ENCODE measurements around the gene SLC35A4. TPM values are rescaled to one million over a fixed set of nuclear protein-coding genes. Genes with fewer than 3 reads are reported as not detected.

SLC35A4 gene
- total and polyA plus RNA-seq, 11 donors, result 39.2 to 118 (median 75.9) TPM

DNA sequence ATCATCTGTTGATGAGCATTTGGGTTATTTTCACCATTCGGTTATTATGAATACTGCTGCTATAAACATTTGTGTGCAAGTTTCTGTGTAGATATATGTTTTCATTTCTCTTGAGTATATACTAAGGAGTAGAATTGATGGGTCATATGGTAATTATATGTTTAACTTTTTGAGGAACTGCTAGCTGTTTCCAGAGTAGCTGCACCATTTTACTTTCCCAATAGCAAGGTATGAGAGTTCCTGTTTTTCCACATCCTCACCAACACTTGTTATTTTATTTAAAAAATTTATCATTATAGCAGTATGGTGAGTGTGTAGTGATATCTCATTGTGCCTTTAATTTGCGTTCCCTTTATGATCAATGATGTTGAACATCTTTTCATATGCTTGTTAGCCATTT lies 39.1 kb downstream of the SLC35A4 start:
- WGBS, 4 donors, result 90 to 92% (median 91%) methylated on average over 2 of the region's 2 CpGs
- no peak for TF ChIP-seq POLR2A (IDR thresholded peaks at IDR 0.05)
- TF ChIP-seq, protein P1, sequence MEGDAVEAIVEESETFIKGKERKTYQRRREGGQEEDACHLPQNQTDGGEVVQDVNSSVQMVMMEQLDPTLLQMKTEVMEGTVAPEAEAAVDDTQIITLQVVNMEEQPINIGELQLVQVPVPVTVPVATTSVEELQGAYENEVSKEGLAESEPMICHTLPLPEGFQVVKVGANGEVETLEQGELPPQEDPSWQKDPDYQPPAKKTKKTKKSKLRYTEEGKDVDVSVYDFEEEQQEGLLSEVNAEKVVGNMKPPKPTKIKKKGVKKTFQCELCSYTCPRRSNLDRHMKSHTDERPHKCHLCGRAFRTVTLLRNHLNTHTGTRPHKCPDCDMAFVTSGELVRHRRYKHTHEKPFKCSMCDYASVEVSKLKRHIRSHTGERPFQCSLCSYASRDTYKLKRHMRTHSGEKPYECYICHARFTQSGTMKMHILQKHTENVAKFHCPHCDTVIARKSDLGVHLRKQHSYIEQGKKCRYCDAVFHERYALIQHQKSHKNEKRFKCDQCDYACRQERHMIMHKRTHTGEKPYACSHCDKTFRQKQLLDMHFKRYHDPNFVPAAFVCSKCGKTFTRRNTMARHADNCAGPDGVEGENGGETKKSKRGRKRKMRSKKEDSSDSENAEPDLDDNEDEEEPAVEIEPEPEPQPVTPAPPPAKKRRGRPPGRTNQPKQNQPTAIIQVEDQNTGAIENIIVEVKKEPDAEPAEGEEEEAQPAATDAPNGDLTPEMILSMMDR (IDR thresholded peaks at IDR 0.05), result no peak
- no peaks in the 10 kb centered on the region for H3K9me3 ChIP-seq
- intact Hi-C loops (cut with DNase I), result no loop called here
- no peaks in the 10 kb centered on the region for H3K27me3 ChIP-seq
- DNase-seq, result no peak
- H3K36me3 ChIP-seq, result no peaks in the 10 kb centered on the region
- ATAC-seq, result no peak
- peak overlapping the region in 1 of 12 donors; percentile 91 for H3K27ac ChIP-seq
- H3K4me3 ChIP-seq, result no peak overlapping the region
- peaks cover 0 to 18% (median 0%) of the 10 kb centered on the region in 12 donors for H3K4me1 ChIP-seq

DNA sequence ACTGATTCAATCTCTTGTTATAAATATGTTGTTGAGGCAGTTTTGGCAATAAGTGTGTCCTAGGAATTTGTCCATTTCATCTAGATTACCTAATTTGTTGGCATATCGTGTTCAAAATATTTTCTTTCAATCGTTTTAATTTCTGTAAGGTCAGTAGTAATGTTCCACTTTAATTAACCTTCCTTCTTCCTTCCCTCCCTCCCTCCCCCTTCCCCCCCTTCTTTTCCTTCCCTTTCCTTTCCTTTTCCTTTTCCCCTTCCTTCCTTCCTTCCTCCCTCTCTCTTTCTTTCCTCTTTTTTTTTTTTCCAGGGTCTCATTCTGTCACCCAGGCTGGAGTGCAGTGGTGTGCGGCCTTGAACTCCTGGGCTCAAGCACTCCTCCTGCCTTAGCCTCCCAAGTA lies 41.3 kb downstream of the SLC35A4 start:
- no peak for DNase-seq
- Histone ChIP-seq H3K27ac (peak overlapping the region in 1 of 12 donors; percentile 65), H3K9me3 (peaks cover 0 to 5% (median 0%) of the 10 kb centered on the region in 12 donors), H3K36me3 (no peaks in the 10 kb centered on the region), H3K27me3 (no peaks in the 10 kb centered on the region), H3K4me1 (peaks cover 0 to 40% (median 0%) of the 10 kb centered on the region in 12 donors), H3K4me3 (no peak overlapping the region)
- no peak for TF ChIP-seq POLR2A (IDR thresholded peaks at IDR 0.05)
- TF ChIP-seq, protein P1 (IDR thresholded peaks at IDR 0.05), result no peak
- intact Hi-C loops (cut with DNase I), result no loop called here
- ATAC-seq, result no peak
- WGBS, 4 donors, result 75 to 88% (median 84%) methylated on average over 3 of the region's 3 CpGs

GRCh38 chr5:140607031-140607430 lies 42.4 kb downstream of the SLC35A4 start:
- Histone ChIP-seq H3K4me1 (peaks cover 0 to 49% (median 2%) of the 10 kb centered on the region in 12 donors), H3K36me3 (no peaks in the 10 kb centered on the region), H3K4me3 (no peak overlapping the region), H3K9me3 (peaks cover 0 to 8% (median 0%) of the 10 kb centered on the region in 12 donors), H3K27me3 (no peaks in the 10 kb centered on the region), H3K27ac (peak overlapping the region in 1 of 12 donors; percentile 65)
- ATAC-seq (no peak), DNase-seq (no peak)
- 78 to 86% (median 82%) methylated on average over 2 of the region's 2 CpGs for WGBS, 4 donors
- no peak for TF ChIP-seq POLR2A (IDR thresholded peaks at IDR 0.05)
- TF ChIP-seq, protein P1 (IDR thresholded peaks at IDR 0.05), result no peak
- intact Hi-C loops (cut with DNase I), result no loop called here

- H3K9me3 ChIP-seq, result peaks cover 0 to 8% (median 0%) of the 10 kb centered on the region in 12 donors
- H3K36me3 ChIP-seq, result no peaks in the 10 kb centered on the region
- H3K27ac ChIP-seq, result peak overlapping the region in 5 of 12 donors; percentile 24 to 92 (median 41)
- TF ChIP-seq, protein P1 (IDR thresholded peaks at IDR 0.05), result no peak
- no peak for TF ChIP-seq POLR2A (IDR thresholded peaks at IDR 0.05)
- H3K4me1 ChIP-seq, result peaks cover 0 to 50% (median 2%) of the 10 kb centered on the region in 12 donors
- no peak overlapping the region for H3K4me3 ChIP-seq
- intact Hi-C loops (cut with DNase I), result no loop called here
- no peak for ATAC-seq
- DNase-seq, result no peak
- no peaks in the 10 kb centered on the region for H3K27me3 ChIP-seq
These were observed 44.1 kb downstream of the SLC35A4 start for GRCh38 chr5:140608722-140609121.

Data from heart left ventricle (tissue), 16 donors.